Keratinocyte (primary cell): ENCODE measurements around the gene CLK1. TPM values are rescaled to one million over a fixed set of nuclear protein-coding genes. Genes with fewer than 3 reads are reported as not detected.

Source experiments
- DNase-seq: peaks from one replicate; pipeline ENCODE4 v3.0.0-alpha.2; 2011; ENCODE audit warnings: low read depth, missing footprints, low spot score
- FAIRE-seq: peaks from 2 replicates; lab custom pipeline; 2011; peaks lifted over from hg19 to GRCh38; lab: Jason Lieb, UNC
- H2AFZ ChIP-seq: 2 replicates; pipeline ENCODE4 v1.6.0; 2012; ENCODE audit warnings: low read length, control low read depth, inconsistent platforms; ENCODE audit not compliant: control insufficient read depth
- H3K27ac ChIP-seq: 2 replicates; pipeline ENCODE4 v1.5.1; 2011; ENCODE audit warnings: low read length; ENCODE audit not compliant: control insufficient read depth, insufficient read depth
- H3K27me3 ChIP-seq: 3 replicates; pipeline ENCODE4 v1.6.0; 2011; ENCODE audit warnings: low read length; ENCODE audit not compliant: control insufficient read depth, insufficient read depth; ENCODE audit errors: extremely low read depth
- H3K36me3 ChIP-seq, 2 experiments: 2 replicates in 1 of 2; 3 replicates in 1 of 2; pipeline ENCODE4 v1.5.1; 2011; ENCODE audit warnings: low read length in 2 of 2, mild to moderate bottlenecking in 1 of 2; ENCODE audit not compliant: control insufficient read depth in 2 of 2, insufficient read depth in 2 of 2; ENCODE audit errors: extremely low read depth in 1 of 2
- H3K4me1 ChIP-seq: 3 replicates; pipeline ENCODE4 v1.5.1; 2011; ENCODE audit warnings: low read length; ENCODE audit not compliant: control insufficient read depth, insufficient read depth; ENCODE audit errors: extremely low read depth
- H3K4me2 ChIP-seq: 3 replicates; pipeline ENCODE4 v1.6.0; 2011; ENCODE audit warnings: low read depth, low read length; ENCODE audit not compliant: control insufficient read depth, insufficient read depth; ENCODE audit errors: extremely low read depth
- H3K4me3 ChIP-seq, 3 experiments: fragments of 200-600 bp in 1 of 3; sonication (generic) in 1 of 3; 2 replicates in 2 of 3; 3 replicates in 1 of 3; pipeline ENCODE4 v1.5.1; 2011 to 2016; ENCODE audit warnings: low read length in 3 of 3, mild to moderate bottlenecking in 3 of 3, control low read depth in 2 of 3, inconsistent platforms in 1 of 3, low read depth in 1 of 3, mixed read lengths in 1 of 3, mixed run types in 1 of 3, moderate library complexity in 1 of 3; ENCODE audit not compliant: control insufficient read depth in 2 of 3, insufficient read depth in 2 of 3; ENCODE audit errors: extremely low read depth in 1 of 3
- H3K79me2 ChIP-seq: 2 replicates; pipeline ENCODE4 v1.6.0; 2012; ENCODE audit warnings: low read length; ENCODE audit not compliant: control insufficient read depth, insufficient read depth
- H3K9ac ChIP-seq: 3 replicates; pipeline ENCODE4 v1.6.0; 2011; ENCODE audit warnings: low read length; ENCODE audit not compliant: control insufficient read depth, insufficient read depth; ENCODE audit errors: extremely low read depth
- H3K9me1 ChIP-seq: 3 replicates; pipeline ENCODE4 v1.6.0; 2011; ENCODE audit warnings: low read length; ENCODE audit not compliant: control insufficient read depth, insufficient read depth; ENCODE audit errors: extremely low read depth
- H3K9me3 ChIP-seq: 2 replicates; pipeline ENCODE4 v1.5.1; 2012; ENCODE audit warnings: low read depth, low read length; ENCODE audit not compliant: control insufficient read depth
- H4K20me1 ChIP-seq: 3 replicates; pipeline ENCODE4 v1.6.0; 2011; ENCODE audit warnings: low read length; ENCODE audit not compliant: control insufficient read depth, insufficient read depth; ENCODE audit errors: extremely low read depth
- CTCF ChIP-seq, 3 experiments: IDR thresholded peaks in 1 of 3; conservative IDR thresholded peaks in 1 of 3; optimal IDR thresholded peaks in 1 of 3; 2 replicates in 2 of 3; 3 replicates in 1 of 3; pipeline versions ENCODE3 to v1.5.1; 2011; ENCODE audit warnings: low read length in 3 of 3, mild to moderate bottlenecking in 3 of 3, moderate library complexity in 2 of 3, control low read depth in 1 of 3, inconsistent platforms in 1 of 3; ENCODE audit not compliant: insufficient read depth in 2 of 3; ENCODE audit errors: extremely low read depth in 1 of 3
- EZH2 ChIP-seq: IDR thresholded peaks from one replicate; pipeline ENCODE4 v1.6.1; 2012; ENCODE audit warnings: inconsistent platforms, mild to moderate bottlenecking, low read length, moderate library complexity
- dilution Hi-C: fragments of 300-500 bp; cut with MboI; formaldehyde crosslinking; loops from one replicate; pipeline ENCODE4 v1.7.0; 2020; ENCODE audit warnings: low sequenced_read_pairs; ENCODE audit not compliant: extremely low pct_ligation_motif_present
- polyA plus RNA-seq, 5 experiments: library from polyadenylated mRNA; depleted of rRNA in 3 of 5; stranded (reverse) in 3 of 5; stranded (forward) in 1 of 5; unstranded in 1 of 5; fragments of >200 nt; gene quantifications; 1 replicate in 1 of 5; 2 replicates in 3 of 5; 3 replicates in 1 of 5; pipeline versions ENCODE4 v1.2.1 to v1.2.3, GENCODE V29; 2011 to 2012; ENCODE audit warnings: missing spikeins in 2 of 5, low read depth in 1 of 5, low replicate concordance in 1 of 5

CLK1 gene
- polyA plus RNA-seq, 1 donor (not counting 4 experiments of a cell fraction or from before 2014, with no cell fraction given), result 70.4 TPM

GRCh38 chr2:200845194-200845593 lies 19.3 kb downstream of the CLK1 start:
- no peaks in the 10 kb centered on the region for H3K9me3 ChIP-seq
- H3K4me1 ChIP-seq, result peaks cover 4% of the 10 kb centered on the region
- H3K4me2 ChIP-seq, result no peak overlapping the region
- no peak overlapping the region for H3K4me3 ChIP-seq
- FAIRE-seq, result no peak
- TF ChIP-seq EZH2 (no peak), CTCF (optimal IDR thresholded peaks at IDR 0.05 in 1 of 3, IDR thresholded peaks at IDR 0.05 in 1 of 3, conservative IDR thresholded peaks at IDR 0.05 in 1 of 3; ENCODE audit: extremely low read depth in 1 of 3, insufficient read depth in 2 of 3, low read length in 3 of 3) (no peak)
- H3K79me2 ChIP-seq, result no peaks in the 10 kb centered on the region
- no peak for DNase-seq
- dilution Hi-C loops, result no loop called here
- no peak overlapping the region for H3K9ac ChIP-seq
- H3K27ac ChIP-seq, result no peak overlapping the region
- no peaks in the 10 kb centered on the region for H3K36me3 ChIP-seq
- no peaks in the 10 kb centered on the region for H3K27me3 ChIP-seq
- H4K20me1 ChIP-seq, result no peaks in the 10 kb centered on the region
- no peak overlapping the region for H2AFZ ChIP-seq
- no peaks in the 10 kb centered on the region for H3K9me1 ChIP-seq

GRCh38 chr2:200843993-200844948 lies 20.2 kb downstream of the CLK1 start:
- dilution Hi-C loops, result no loop called here
- Histone ChIP-seq H2AFZ (no peak overlapping the region), H3K79me2 (no peaks in the 10 kb centered on the region), H3K9me3 (no peaks in the 10 kb centered on the region), H3K4me2 (no peak overlapping the region), H3K27me3 (no peaks in the 10 kb centered on the region), H4K20me1 (no peaks in the 10 kb centered on the region), H3K36me3 (no peaks in the 10 kb centered on the region), H3K27ac (no peak overlapping the region), H3K4me1 (peaks cover 10% of the 10 kb centered on the region), H3K9ac (no peak overlapping the region), H3K9me1 (no peaks in the 10 kb centered on the region), H3K4me3 (no peak overlapping the region)
- FAIRE-seq (no peak), DNase-seq (no peak)
- no peak for TF ChIP-seq EZH2
- no peak for TF ChIP-seq CTCF (optimal IDR thresholded peaks at IDR 0.05 in 1 of 3, IDR thresholded peaks at IDR 0.05 in 1 of 3, conservative IDR thresholded peaks at IDR 0.05 in 1 of 3; ENCODE audit: extremely low read depth in 1 of 3, insufficient read depth in 2 of 3, low read length in 3 of 3)
